Measurements from ENCODE around the gene SMAD1. TPM values are rescaled to one million over a fixed set of nuclear protein-coding genes. Genes with fewer than 3 reads are reported as not detected.
A peak's percentile ranks its signal among the peaks of the same experiment; 100 is the strongest.

SMAD1 gene
- total RNA-seq, 1 donor: 36.0 TPM

- peak; percentile 33 for DNase-seq (ENCODE audit: low read depth)
- no peak for TF ChIP-seq CTCF (IDR thresholded peaks at IDR 0.05; ENCODE audit: insufficient read depth, low read length)
- H3K4me3 ChIP-seq (ENCODE audit: low read depth, low read length): no peak overlapping the region
Observed at GRCh38 chr4:145545031-145545430, 63.4 kb downstream of the SMAD1 start.

- H3K4me3 ChIP-seq (ENCODE audit: low read depth, low read length): no peak overlapping the region
- TF ChIP-seq CTCF (IDR thresholded peaks at IDR 0.05; ENCODE audit: insufficient read depth, low read length): no peak
- DNase-seq (ENCODE audit: low read depth): peak; percentile 99
Observed at GRCh38 chr4:145545538-145546174, 64.0 kb downstream of the SMAD1 start.

GRCh38 chr4:145546175-145546915, 64.7 kb downstream of the SMAD1 start:
- DNase-seq (ENCODE audit: low read depth): no peak
- no peak for TF ChIP-seq CTCF (IDR thresholded peaks at IDR 0.05; ENCODE audit: insufficient read depth, low read length)
- H3K4me3 ChIP-seq (ENCODE audit: low read depth, low read length): no peak overlapping the region

GRCh38 chr4:145551660-145552059, 70.0 kb downstream of the SMAD1 start:
- H3K4me3 ChIP-seq (ENCODE audit: low read depth, low read length): no peak overlapping the region
- TF ChIP-seq CTCF (IDR thresholded peaks at IDR 0.05; ENCODE audit: insufficient read depth, low read length): no peak
- DNase-seq (ENCODE audit: low read depth): no peak

GRCh38 chr4:145552181-145552822, 70.6 kb downstream of the SMAD1 start:
- TF ChIP-seq CTCF (IDR thresholded peaks at IDR 0.05; ENCODE audit: insufficient read depth, low read length): no peak
- no peak for DNase-seq (ENCODE audit: low read depth)
- no peak overlapping the region for H3K4me3 ChIP-seq (ENCODE audit: low read depth, low read length)

GRCh38 chr4:145553375-145553774, 71.7 kb downstream of the SMAD1 start:
- TF ChIP-seq CTCF (IDR thresholded peaks at IDR 0.05; ENCODE audit: insufficient read depth, low read length): no peak
- no peak overlapping the region for H3K4me3 ChIP-seq (ENCODE audit: low read depth, low read length)
- DNase-seq (ENCODE audit: low read depth): no peak
